Esophagus squamous epithelium (tissue), 5 donors: ENCODE data around the gene BBLN. TPM values are rescaled to one million over a fixed set of nuclear protein-coding genes. Genes with fewer than 3 reads are reported as not detected.

ENCODE experiments used
- DNase-seq: peaks from one replicate; lab custom pipeline; 2025; lab: John Stamatoyannopoulos, UW
- H3K27ac ChIP-seq, 4 donors: fragments of 200-600 bp; sonication (generic); one replicate each; pipeline ENCODE4 v1.5.1; 2016 to 2019; ENCODE audit warnings: mild to moderate bottlenecking in 1 of 4
- H3K27me3 ChIP-seq, 4 donors: fragments of 200-600 bp; sonication (generic); 1 replicate in 3 of 4; 2 replicates in 1 of 4; pipeline versions ENCODE4 v1.5.1 to v1.6.0; 2017 to 2021; ENCODE audit warnings: antibody characterized with exemption in 1 of 4
- H3K36me3 ChIP-seq, 3 donors: fragments of 200-600 bp; sonication (generic); one replicate each; pipeline ENCODE4 v1.5.1; 2016 to 2019
- H3K4me1 ChIP-seq, 3 donors: fragments of 200-600 bp; sonication (generic); one replicate each; pipeline ENCODE4 v1.5.1; 2017 to 2019
- H3K4me3 ChIP-seq, 4 donors: fragments of 200-600 bp; sonication (generic); 1 replicate in 3 of 4; 2 replicates in 1 of 4; pipeline ENCODE4 v1.5.1; 2016 to 2019; ENCODE audit warnings: mild to moderate bottlenecking in 2 of 4, moderate library complexity in 1 of 4
- H3K9me3 ChIP-seq, 3 donors: fragments of 200-600 bp; sonication (generic); one replicate each; pipeline ENCODE4 v1.5.1; 2016 to 2019
- CTCF ChIP-seq, 6 experiments: fragments of 450-650 bp in 4 of 6; fragments of 200-600 bp in 2 of 6; sonication (generic) in 2 of 6; IDR thresholded peaks; one replicate each; pipeline ENCODE4 v1.5.1; 2016 to 2019; ENCODE audit warnings: antibody characterized with exemption in 6 of 6, mild to moderate bottlenecking in 4 of 6, moderate library complexity in 4 of 6
- POLR2A ChIP-seq, 4 donors: fragments of 450-650 bp; IDR thresholded peaks; one replicate each; pipeline ENCODE4 v1.6.1; 2017; ENCODE audit warnings: antibody characterized with exemption in 4 of 4, mild to moderate bottlenecking in 4 of 4, moderate library complexity in 3 of 4
- WGBS, 2 donors: methylation state at CpG; one replicate each; pipeline ENCODE4 v1.1.5; 2018; 5-methylcytosine and 5-hydroxymethylcytosine counted together
- intact Hi-C: fragments of 100-400 bp; cut with DNase I; formaldehyde crosslinking; loops from one replicate; pipeline ENCODE4 v1.15.0; 2022
- total RNA-seq, 4 donors: library from RNA; depleted of rRNA; stranded (reverse); fragments of >200 nt; gene quantifications; one replicate each; pipeline ENCODE4 v1.1.0, GENCODE V29; 2016
- donor health status: DM: yes; HTN: yes; CAD: no.

The BBLN gene
- total RNA-seq, 4 donors from 2014 or later = 124 to 214 (median 162) TPM

- no peaks in the 10 kb centered on the region for H3K9me3 ChIP-seq
- H3K27ac ChIP-seq = no peak overlapping the region
- no peaks in the 10 kb centered on the region for H3K27me3 ChIP-seq
- peaks cover 16 to 29% (median 21%) of the 10 kb centered on the region in 3 donors for H3K4me1 ChIP-seq
- WGBS, 2 donors = 83 to 91% methylated on average over 4 to 5 of the region's 26 CpGs
- TF ChIP-seq POLR2A (IDR thresholded peaks at IDR 0.05) = no peak
- TF ChIP-seq CTCF (IDR thresholded peaks at IDR 0.05) = no peak
- no peak for DNase-seq
- H3K36me3 ChIP-seq = no peaks in the 10 kb centered on the region
- no peak overlapping the region for H3K4me3 ChIP-seq
- intact Hi-C loops = no loop called here
Measured at GRCh38 chr9:128153060-128153946, 6.8 kb upstream of the BBLN start.

- TF ChIP-seq CTCF (IDR thresholded peaks at IDR 0.05) (no peak), POLR2A (IDR thresholded peaks at IDR 0.05) (no peak)
- 80 to 84% methylated on average over 1 to 6 of the region's 13 CpGs for WGBS, 2 donors
- intact Hi-C loops = no loop called here
- Histone ChIP-seq H3K27ac (no peak overlapping the region), H3K27me3 (no peaks in the 10 kb centered on the region), H3K36me3 (no peaks in the 10 kb centered on the region), H3K4me3 (no peak overlapping the region), H3K9me3 (no peaks in the 10 kb centered on the region), H3K4me1 (peaks cover 10 to 22% (median 14%) of the 10 kb centered on the region in 3 donors)
- no peak for DNase-seq
Measured at GRCh38 chr9:128153947-128154695, 5.9 kb upstream of the BBLN start.

GRCh38 chr9:128155736-128156500 is 4.1 kb upstream of the BBLN start:
- 83 to 95% methylated on average over 3 to 4 of the region's 7 CpGs for WGBS, 2 donors
- TF ChIP-seq CTCF (IDR thresholded peaks at IDR 0.05) (no peak), POLR2A (IDR thresholded peaks at IDR 0.05) (no peak)
- Histone ChIP-seq H3K27ac (no peak overlapping the region), H3K4me1 (peaks cover 6 to 19% (median 15%) of the 10 kb centered on the region in 3 donors), H3K27me3 (no peaks in the 10 kb centered on the region), H3K4me3 (no peak overlapping the region), H3K36me3 (no peaks in the 10 kb centered on the region), H3K9me3 (no peaks in the 10 kb centered on the region)
- intact Hi-C loops = no loop called here
- DNase-seq = no peak

GRCh38 chr9:128159522-128159783 is 612 bp upstream of the BBLN start:
- WGBS, 2 donors = 28 to 35% methylated on average over 6 to 10 of the region's 11 CpGs
- Histone ChIP-seq H3K4me3 (peak overlapping the region; percentile 59 to 89 (median 68)), H3K9me3 (no peaks in the 10 kb centered on the region), H3K27ac (peak overlapping the region; percentile 81 to 90 (median 88)), H3K36me3 (peaks cover 0 to 25% (median 9%) of the 10 kb centered on the region in 3 donors), H3K4me1 (peaks cover 11 to 40% (median 15%) of the 10 kb centered on the region in 3 donors), H3K27me3 (no peaks in the 10 kb centered on the region)
- DNase-seq = no peak
- intact Hi-C loops = no loop called here
- TF ChIP-seq CTCF (IDR thresholded peaks at IDR 0.05) = no peak
- TF ChIP-seq POLR2A (IDR thresholded peaks at IDR 0.05) = no peak
